Activated CD4-positive, alpha-beta T cell treated with anti-CD3 and anti-CD28 coated beads for 24 hours (primary cell): ENCODE results near the gene CLEC10A.
"Not testable (repeated sequence)": the region's sequence is repeated elsewhere in the genome, so short reads cannot be mapped to it uniquely, and the experiment has no call there.

Experiments
- DNase-seq, 2 donors: peaks; one replicate each; pipeline ENCODE4 v3.0.0-alpha.2; 2020; ENCODE audit warnings: low read depth in 2 of 2

CLEC10A gene

GRCh38 chr17:7079581-7080455 is at the start of gene CLEC10A:
CLEC10A (minus strand) TSS chr17:7080251; CDS start chr17:7078812, 1,439 bp downstream.
- DNase-seq: no peak

GRCh38 chr17:7129311-7129710 is 49.3 kb upstream of the CLEC10A start:
- no peak for DNase-seq

GRCh38 chr17:7128160-7128559 is 48.1 kb upstream of the CLEC10A start:
- no peak for DNase-seq

GRCh38 chr17:7127501-7127900 is 47.5 kb upstream of the CLEC10A start:
- not testable (repeated sequence) for DNase-seq

- not testable (repeated sequence) for DNase-seq
Measured at GRCh38 chr17:7126386-7126785, 46.3 kb upstream of the CLEC10A start.

- no peak for DNase-seq
Measured at GRCh38 chr17:7124923-7125322, 44.9 kb upstream of the CLEC10A start.

- no peak for DNase-seq
Measured at GRCh38 chr17:7123844-7124243, 43.8 kb upstream of the CLEC10A start.

GRCh38 chr17:7122381-7122780 is 42.3 kb upstream of the CLEC10A start:
- DNase-seq: no peak

GRCh38 chr17:7120635-7121034 is 40.6 kb upstream of the CLEC10A start:
- DNase-seq: not testable (repeated sequence)

GRCh38 chr17:7120123-7120522 is 40.1 kb upstream of the CLEC10A start:
- DNase-seq: no peak

- no peak for DNase-seq
Measured at GRCh38 chr17:7119314-7119713, 39.3 kb upstream of the CLEC10A start.

- DNase-seq: no peak
Measured at GRCh38 chr17:7114875-7115614, 35.0 kb upstream of the CLEC10A start.

- no peak for DNase-seq
Measured at GRCh38 chr17:7114241-7114874, 34.3 kb upstream of the CLEC10A start, which contains the start of gene ASGR2. ASGR2 (minus strand) TSS chr17:7114822; CDS start chr17:7114240, 582 bp downstream.

- DNase-seq: no peak
Measured at GRCh38 chr17:7113273-7114071, 33.4 kb upstream of the CLEC10A start.

- DNase-seq: no peak
Measured at GRCh38 chr17:7112510-7113108, 32.6 kb upstream of the CLEC10A start.

GRCh38 chr17:7111784-7112509 is 31.9 kb upstream of the CLEC10A start:
- DNase-seq: no peak

- no peak for DNase-seq
Measured at GRCh38 chr17:7110617-7111306, 30.7 kb upstream of the CLEC10A start.

- no peak for DNase-seq
Measured at GRCh38 chr17:7109461-7110322, 29.6 kb upstream of the CLEC10A start.

- DNase-seq: no peak
Measured at GRCh38 chr17:7108981-7109380, 28.9 kb upstream of the CLEC10A start.
